SK-N-SH (cell line): ENCODE measurements around the gene LCN1. TPM values are rescaled to one million over a fixed set of nuclear protein-coding genes. Genes with fewer than 3 reads are reported as not detected.

Source experiments
- CTCF ChIA-PET: fragments of 300-600, 350-600 bp; formaldehyde crosslinking; extraction: SDS; loops from one replicate; lab custom pipeline; 2021; lab: Yijun Ruan, JAX
- POLR2A ChIA-PET: fragments of 350-600 bp; sonication (Branson Sonifier 250); formaldehyde crosslinking; extraction: SDS; loops from one replicate; lab custom pipeline; 2020; ENCODE audit warnings: antibody characterized with exemption, inconsistent platforms; lab: Yijun Ruan, JAX
- DNase-seq: peaks from one replicate; pipeline ENCODE4 v3.0.0; 2012
- H2AFZ ChIP-seq: fragments of 200-600 bp; sonication (generic); 2 replicates; pipeline ENCODE4 v1.8.1; 2016; ENCODE audit warnings: antibody characterized with exemption, mild to moderate bottlenecking, low read depth
- H3F3A ChIP-seq: fragments of 200-600 bp; sonication (generic); replicated peaks from 2 replicates; pipeline ENCODE3; 2016; ENCODE audit warnings: antibody characterized with exemption, mild to moderate bottlenecking; ENCODE audit not compliant: insufficient read depth
- H3K27ac ChIP-seq, 2 experiments: fragments of 200-500 bp in 1 of 2; fragments of 200-600 bp in 1 of 2; sonication (Bioruptor generic) in 1 of 2; sonication (generic), shearing (Covaris generic) in 1 of 2; 2 replicates each; pipeline versions ENCODE4 v1.5.1 to v1.6.1; 2014 to 2016; ENCODE audit warnings: low read depth in 2 of 2, inconsistent platforms in 1 of 2, low read length in 1 of 2, mild to moderate bottlenecking in 1 of 2, mixed read lengths in 1 of 2
- H3K27me3 ChIP-seq: fragments of 200-600 bp; sonication (generic), shearing (Covaris generic); 2 replicates; pipeline ENCODE4 v1.6.1; 2016; ENCODE audit warnings: mixed run types; ENCODE audit not compliant: insufficient read depth
- H3K36me3 ChIP-seq, 2 experiments: fragments of 200-500 bp in 1 of 2; fragments of 200-600 bp in 1 of 2; sonication (Bioruptor generic) in 1 of 2; sonication (generic) in 1 of 2; replicated peaks in 1 of 2; 2 replicates each; pipeline versions ENCODE3 to v1.5.1; 2014 to 2016; ENCODE audit warnings: low read length in 1 of 2, mild to moderate bottlenecking in 1 of 2; ENCODE audit not compliant: insufficient read depth in 2 of 2, control insufficient read depth in 1 of 2
- H3K4me1 ChIP-seq, 2 experiments: fragments of 200-500 bp in 1 of 2; fragments of 200-600 bp in 1 of 2; sonication (Bioruptor generic) in 1 of 2; sonication (generic), shearing (Covaris generic) in 1 of 2; 2 replicates each; pipeline versions ENCODE4 v1.5.1 to v1.6.1; 2014 to 2016; ENCODE audit warnings: low read depth in 1 of 2, low read length in 1 of 2, mixed run types in 1 of 2; ENCODE audit not compliant: insufficient read depth in 2 of 2, control insufficient read depth in 1 of 2
- H3K4me2 ChIP-seq: fragments of 200-600 bp; sonication (generic), shearing (Covaris generic); 2 replicates; pipeline ENCODE4 v1.6.1; 2017; ENCODE audit warnings: mixed run types
- H3K4me3 ChIP-seq, 2 experiments: fragments of 200-500 bp in 1 of 2; fragments of 200-600 bp in 1 of 2; sonication (Bioruptor generic) in 1 of 2; sonication (generic), shearing (Covaris generic) in 1 of 2; 2 replicates each; pipeline versions ENCODE4 v1.5.1 to v1.8.1; 2014 to 2016; ENCODE audit warnings: low read depth in 2 of 2, inconsistent platforms in 1 of 2, low read length in 1 of 2, mild to moderate bottlenecking in 1 of 2, mixed read lengths in 1 of 2, moderate library complexity in 1 of 2
- H3K79me2 ChIP-seq: fragments of 200-600 bp; sonication (generic); 2 replicates; pipeline ENCODE4 v1.8.1; 2017; ENCODE audit warnings: mild to moderate bottlenecking; ENCODE audit not compliant: insufficient read depth
- H3K9ac ChIP-seq: fragments of 200-600 bp; sonication (generic); 2 replicates; pipeline ENCODE4 v1.6.1; 2017; ENCODE audit warnings: mixed run types
- H3K9me2 ChIP-seq: fragments of 200-600 bp; sonication (generic); 2 replicates; pipeline ENCODE4 v1.6.1; 2017; ENCODE audit warnings: mixed run types
- H3K9me3 ChIP-seq: fragments of 200-600 bp; sonication (generic); 2 replicates; pipeline ENCODE4 v1.6.1; 2017; ENCODE audit warnings: mixed run types, mild to moderate bottlenecking, moderate library complexity
- H4K20me1 ChIP-seq: fragments of 200-600 bp; sonication (generic); 2 replicates; pipeline ENCODE4 v1.6.1; 2017; ENCODE audit warnings: mild to moderate bottlenecking, mixed run types; ENCODE audit not compliant: insufficient read depth
- CHD2 ChIP-seq: fragments of 150-350 bp; IDR thresholded peaks from 2 replicates; pipeline ENCODE4 v1.6.1; 2018; ENCODE audit warnings: low read length; ENCODE audit not compliant: partially characterized antibody
- ELF1 ChIP-seq: IDR thresholded peaks from 2 replicates; pipeline ENCODE4 v1.4.0; 2012
- EZH2phosphoT487 ChIP-seq: fragments of 200-600 bp; sonication (generic); IDR thresholded peaks from 2 replicates; pipeline ENCODE4 v1.6.1; 2017; ENCODE audit warnings: low read depth, mixed run types, mild to moderate bottlenecking, antibody characterized with exemption, moderate library complexity, borderline replicate concordance
- FOSL2 ChIP-seq: IDR thresholded peaks from 2 replicates; pipeline ENCODE4 v1.4.0; 2012; ENCODE audit warnings: low read depth, mild to moderate bottlenecking, moderate library complexity, borderline replicate concordance
- FOXJ3 ChIP-seq: sonication (generic); formaldehyde crosslinking; IDR thresholded peaks from 2 replicates; pipeline ENCODE4 v1.5.1; 2020; ENCODE audit warnings: mild to moderate bottlenecking, missing genetic modification reagents
- GABPA ChIP-seq: IDR thresholded peaks from 2 replicates; pipeline ENCODE4 v1.4.0; 2012; ENCODE audit warnings: low read depth, mild to moderate bottlenecking
- JUND ChIP-seq: IDR thresholded peaks from 2 replicates; pipeline ENCODE4 v1.4.0; 2012
- MEF2A ChIP-seq: IDR thresholded peaks from 2 replicates; pipeline ENCODE4 v1.4.0; 2012; ENCODE audit warnings: low read depth, borderline replicate concordance
- MXI1 ChIP-seq: IDR thresholded peaks from 2 replicates; pipeline ENCODE4 v1.6.1; 2012; ENCODE audit warnings: mild to moderate bottlenecking, low read depth, low read length, improper control_type of control experiment
- NRF1 ChIP-seq: IDR thresholded peaks from 2 replicates; pipeline ENCODE4 v1.6.1; 2012; ENCODE audit warnings: low read depth, mild to moderate bottlenecking, low read length
- POLR2AphosphoS5 ChIP-seq: IDR thresholded peaks from 2 replicates; pipeline ENCODE4 v1.6.1; 2012; ENCODE audit warnings: low read depth, low read length
- RAD21 ChIP-seq: IDR thresholded peaks from 2 replicates; pipeline ENCODE4 v1.6.1; 2012; ENCODE audit warnings: mild to moderate bottlenecking, low read length
- RCOR1 ChIP-seq: fragments of 150-350 bp; IDR thresholded peaks from 2 replicates; pipeline ENCODE4 v1.6.1; 2017; ENCODE audit warnings: antibody characterized with exemption, low read length
- RXRA ChIP-seq: IDR thresholded peaks from 2 replicates; pipeline ENCODE4 v1.4.0; 2012; ENCODE audit warnings: low read depth, mild to moderate bottlenecking, borderline replicate concordance
- TAF1 ChIP-seq: IDR thresholded peaks from 2 replicates; pipeline ENCODE4 v1.6.1; 2012; ENCODE audit warnings: low read depth, mild to moderate bottlenecking, low read length, moderate library complexity, borderline replicate concordance
- TCF12 ChIP-seq: IDR thresholded peaks from 2 replicates; pipeline ENCODE4 v1.4.0; 2012
- TEAD4 ChIP-seq: IDR thresholded peaks from 2 replicates; pipeline ENCODE4 v1.4.0; 2012; ENCODE audit warnings: mild to moderate bottlenecking, borderline replicate concordance; ENCODE audit not compliant: insufficient read depth
- WGBS: methylation state at CpG from one replicate; pipeline ENCODE4 v1.1.6; 2017; ENCODE audit warnings: low lambda C conversion rate; 5-methylcytosine and 5-hydroxymethylcytosine counted together
- polyA plus RNA-seq, 3 experiments: library from polyadenylated mRNA; depleted of rRNA; stranded (reverse); fragments of >200 nt; gene quantifications; 2 replicates each; pipeline ENCODE4 v1.2.3, GENCODE V29; 2012
- TF ChIP-seq, protein P1 (sequence below): IDR thresholded peaks from 2 replicates; pipeline ENCODE4 v1.4.0; 2012; ENCODE audit warnings: low read depth, borderline replicate concordance
- TF ChIP-seq, protein P2 (sequence below): IDR thresholded peaks from 2 replicates; pipeline ENCODE4 v1.4.0; 2012; ENCODE audit warnings: low read depth, borderline replicate concordance
- TF ChIP-seq, protein P3 (sequence below): IDR thresholded peaks from 2 replicates; pipeline ENCODE4; 2012
- TF ChIP-seq, protein P4 (sequence below): IDR thresholded peaks from 2 replicates; pipeline ENCODE4 v1.4.0; 2012; ENCODE audit warnings: low read depth
- TF ChIP-seq, protein P5 (sequence below): fragments of 200-600 bp; sonication (generic); IDR thresholded peaks from 2 replicates; pipeline ENCODE4 v1.6.1; 2017; ENCODE audit warnings: antibody characterized with exemption, mild to moderate bottlenecking, moderate library complexity

The LCN1 gene
- polyA plus RNA-seq, 1 of the 3 experiments (the other 2 are of a cell fraction): not detected

DNA sequence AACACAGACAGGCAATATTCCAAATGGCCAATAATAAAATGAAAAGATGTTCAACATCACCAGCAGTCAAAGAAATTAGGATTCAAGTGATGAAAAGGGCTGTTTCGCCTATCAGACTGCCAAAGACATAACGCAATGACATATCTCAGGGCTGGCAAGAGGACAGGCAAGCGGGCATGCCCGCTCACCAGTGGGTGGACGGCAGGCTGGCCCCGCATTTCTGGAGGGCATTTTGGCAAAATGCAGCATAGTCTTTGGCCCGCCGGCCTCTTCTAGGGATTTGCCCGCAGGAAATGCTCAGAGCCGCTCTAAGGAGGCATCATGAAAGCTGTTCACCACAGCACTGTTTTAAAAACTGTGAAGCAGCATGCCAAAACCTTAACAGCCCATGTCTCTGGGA, 43.0 kb upstream of the LCN1 start:
- peaks cover 6 to 13% of the 10 kb centered on the region in 2 experiments; a peak in 2 of 4 replicates for H3K4me1 ChIP-seq
- CTCF ChIA-PET: interaction anchor here (0.7 to 1.5 kb wide), 2 partner anchors 21 to 27 kb away, joined by 3 to 6 read pairs; a partner anchor contains a TSS
- H3K9me3 ChIP-seq: no peaks in the 10 kb centered on the region
- peaks cover 0 to 4% of the 10 kb centered on the region in 2 experiments for H3K36me3 ChIP-seq
- peaks cover 27% of the 10 kb centered on the region for H3K79me2 ChIP-seq
- peaks cover 5% of the 10 kb centered on the region for H3F3A ChIP-seq
- no peak for DNase-seq
- H3K27ac ChIP-seq: no peak overlapping the region
- H2AFZ ChIP-seq: no peak overlapping the region
- TF ChIP-seq GABPA (no peak), FOSL2 (no peak), FOXJ3 (no peak)
- peaks cover 4% of the 10 kb centered on the region; the same call in 1 of the 2 replicates for H4K20me1 ChIP-seq
- no peaks in the 10 kb centered on the region for H3K9me2 ChIP-seq
- H3K4me2 ChIP-seq: peak overlapping the region; percentile 72
- POLR2A ChIA-PET: no interaction called here
- WGBS: 97% methylated on average over 7 of the region's 10 CpGs
- no peak overlapping the region for H3K9ac ChIP-seq
- peak overlapping the region; percentile 57 to 90; a peak in 2 of 4 replicates for H3K4me3 ChIP-seq
- no peaks in the 10 kb centered on the region for H3K27me3 ChIP-seq

DNA sequence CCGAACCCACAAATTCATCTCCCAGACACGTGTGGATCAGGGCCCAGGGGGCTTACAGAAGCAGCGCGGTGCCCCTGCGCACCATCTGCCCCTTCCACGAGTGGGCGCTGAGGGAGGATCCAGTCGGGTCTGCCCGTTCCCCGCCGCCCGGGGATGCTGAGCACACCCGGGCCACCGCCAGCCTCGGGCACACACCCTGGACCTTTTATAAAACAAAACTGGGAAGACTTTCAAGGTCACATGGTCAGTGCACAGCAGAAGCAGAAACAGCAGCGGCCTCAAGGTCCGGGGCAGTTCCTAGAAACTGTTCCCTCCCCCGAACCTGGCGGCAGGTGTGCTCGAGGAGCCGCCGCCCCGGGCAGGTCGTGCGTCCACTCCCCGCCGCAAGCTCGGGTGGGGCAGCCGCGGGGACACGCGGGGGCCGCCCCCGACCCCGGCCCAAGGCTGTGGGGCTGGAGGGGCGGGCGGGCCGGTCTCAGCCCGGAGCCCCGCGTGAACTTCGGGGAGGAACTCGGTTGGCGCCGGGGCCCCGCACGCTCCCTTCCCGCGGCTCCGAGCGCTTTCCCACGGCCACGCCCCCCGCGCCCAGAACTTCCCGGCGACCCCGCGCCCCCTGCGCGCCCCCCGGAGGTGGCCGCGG, 42.3 kb upstream of the LCN1 start:
- 18% methylated on average over 5 of the region's 64 CpGs for WGBS
- Histone ChIP-seq H3K9me2 (no peaks in the 10 kb centered on the region), H3K36me3 (peaks cover 6 to 11% of the 10 kb centered on the region in 2 experiments), H3K4me3 (peak overlapping the region; percentile 57 to 90), H4K20me1 (peaks cover 7% of the 10 kb centered on the region; the same call in 1 of the 2 replicates), H3F3A (peaks cover 5% of the 10 kb centered on the region), H3K9ac (peak overlapping the region; percentile 41), H3K4me1 (peaks cover 6 to 13% of the 10 kb centered on the region in 2 experiments; a peak in 2 of 4 replicates), H3K79me2 (peaks cover 34% of the 10 kb centered on the region), H3K9me3 (no peaks in the 10 kb centered on the region), H3K27ac (peak overlapping the region; percentile 9 to 74; a peak in 3 of 4 replicates), H2AFZ (0 out of 2 replicates have a peak overlapping the region, but pooled peaks have one; percentile 42), H3K4me2 (peak overlapping the region; percentile 72), H3K27me3 (no peaks in the 10 kb centered on the region)
- TF ChIP-seq, protein P1, sequence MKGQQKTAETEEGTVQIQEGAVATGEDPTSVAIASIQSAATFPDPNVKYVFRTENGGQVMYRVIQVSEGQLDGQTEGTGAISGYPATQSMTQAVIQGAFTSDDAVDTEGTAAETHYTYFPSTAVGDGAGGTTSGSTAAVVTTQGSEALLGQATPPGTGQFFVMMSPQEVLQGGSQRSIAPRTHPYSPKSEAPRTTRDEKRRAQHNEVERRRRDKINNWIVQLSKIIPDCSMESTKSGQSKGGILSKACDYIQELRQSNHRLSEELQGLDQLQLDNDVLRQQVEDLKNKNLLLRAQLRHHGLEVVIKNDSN: peak; percentile 57; the same call in 1 of the 2 replicates
- no peak for TF ChIP-seq EZH2phosphoT487
- TF ChIP-seq, protein P2, sequence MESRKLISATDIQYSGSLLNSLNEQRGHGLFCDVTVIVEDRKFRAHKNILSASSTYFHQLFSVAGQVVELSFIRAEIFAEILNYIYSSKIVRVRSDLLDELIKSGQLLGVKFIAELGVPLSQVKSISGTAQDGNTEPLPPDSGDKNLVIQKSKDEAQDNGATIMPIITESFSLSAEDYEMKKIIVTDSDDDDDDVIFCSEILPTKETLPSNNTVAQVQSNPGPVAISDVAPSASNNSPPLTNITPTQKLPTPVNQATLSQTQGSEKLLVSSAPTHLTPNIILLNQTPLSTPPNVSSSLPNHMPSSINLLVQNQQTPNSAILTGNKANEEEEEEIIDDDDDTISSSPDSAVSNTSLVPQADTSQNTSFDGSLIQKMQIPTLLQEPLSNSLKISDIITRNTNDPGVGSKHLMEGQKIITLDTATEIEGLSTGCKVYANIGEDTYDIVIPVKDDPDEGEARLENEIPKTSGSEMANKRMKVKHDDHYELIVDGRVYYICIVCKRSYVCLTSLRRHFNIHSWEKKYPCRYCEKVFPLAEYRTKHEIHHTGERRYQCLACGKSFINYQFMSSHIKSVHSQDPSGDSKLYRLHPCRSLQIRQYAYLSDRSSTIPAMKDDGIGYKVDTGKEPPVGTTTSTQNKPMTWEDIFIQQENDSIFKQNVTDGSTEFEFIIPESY: no peak
- TF ChIP-seq RAD21: no peak
- TF ChIP-seq ELF1: no peak
- TF ChIP-seq, protein P3, sequence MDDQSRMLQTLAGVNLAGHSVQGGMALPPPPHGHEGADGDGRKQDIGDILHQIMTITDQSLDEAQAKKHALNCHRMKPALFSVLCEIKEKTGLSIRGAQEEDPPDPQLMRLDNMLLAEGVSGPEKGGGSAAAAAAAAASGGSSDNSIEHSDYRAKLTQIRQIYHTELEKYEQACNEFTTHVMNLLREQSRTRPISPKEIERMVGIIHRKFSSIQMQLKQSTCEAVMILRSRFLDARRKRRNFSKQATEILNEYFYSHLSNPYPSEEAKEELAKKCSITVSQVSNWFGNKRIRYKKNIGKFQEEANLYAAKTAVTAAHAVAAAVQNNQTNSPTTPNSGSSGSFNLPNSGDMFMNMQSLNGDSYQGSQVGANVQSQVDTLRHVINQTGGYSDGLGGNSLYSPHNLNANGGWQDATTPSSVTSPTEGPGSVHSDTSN: no peak
- TF ChIP-seq CHD2: no peak
- TF ChIP-seq TCF12: no peak
- no peak for TF ChIP-seq TEAD4
- TF ChIP-seq, protein P4, sequence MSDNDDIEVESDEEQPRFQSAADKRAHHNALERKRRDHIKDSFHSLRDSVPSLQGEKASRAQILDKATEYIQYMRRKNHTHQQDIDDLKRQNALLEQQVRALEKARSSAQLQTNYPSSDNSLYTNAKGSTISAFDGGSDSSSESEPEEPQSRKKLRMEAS: 0 out of 2 replicates have a peak, but pooled peaks have one; percentile 18
- no peak for TF ChIP-seq JUND
- TF ChIP-seq, protein P5, sequence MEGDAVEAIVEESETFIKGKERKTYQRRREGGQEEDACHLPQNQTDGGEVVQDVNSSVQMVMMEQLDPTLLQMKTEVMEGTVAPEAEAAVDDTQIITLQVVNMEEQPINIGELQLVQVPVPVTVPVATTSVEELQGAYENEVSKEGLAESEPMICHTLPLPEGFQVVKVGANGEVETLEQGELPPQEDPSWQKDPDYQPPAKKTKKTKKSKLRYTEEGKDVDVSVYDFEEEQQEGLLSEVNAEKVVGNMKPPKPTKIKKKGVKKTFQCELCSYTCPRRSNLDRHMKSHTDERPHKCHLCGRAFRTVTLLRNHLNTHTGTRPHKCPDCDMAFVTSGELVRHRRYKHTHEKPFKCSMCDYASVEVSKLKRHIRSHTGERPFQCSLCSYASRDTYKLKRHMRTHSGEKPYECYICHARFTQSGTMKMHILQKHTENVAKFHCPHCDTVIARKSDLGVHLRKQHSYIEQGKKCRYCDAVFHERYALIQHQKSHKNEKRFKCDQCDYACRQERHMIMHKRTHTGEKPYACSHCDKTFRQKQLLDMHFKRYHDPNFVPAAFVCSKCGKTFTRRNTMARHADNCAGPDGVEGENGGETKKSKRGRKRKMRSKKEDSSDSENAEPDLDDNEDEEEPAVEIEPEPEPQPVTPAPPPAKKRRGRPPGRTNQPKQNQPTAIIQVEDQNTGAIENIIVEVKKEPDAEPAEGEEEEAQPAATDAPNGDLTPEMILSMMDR: peak; percentile 49
- TF ChIP-seq RXRA: no peak
- 0 out of 2 replicates have a peak, but pooled peaks have one; percentile 4 for TF ChIP-seq RCOR1
- TF ChIP-seq POLR2AphosphoS5: no peak
- TF ChIP-seq MEF2A: no peak
- TF ChIP-seq NRF1: no peak
- TF ChIP-seq MXI1: no peak; the same call in 1 of the 2 replicates
- TF ChIP-seq FOSL2: no peak
- no peak for TF ChIP-seq TAF1
- peak; percentile 80 for DNase-seq
- ChIA-PET CTCF (interaction anchor here (1.5 kb wide), 1 partner anchor 20 kb away, joined by 6 read pairs; a partner anchor contains a TSS), POLR2A (no interaction called here)
